ENCODE measurements around the gene ASB18. TPM values are rescaled to one million over a fixed set of nuclear protein-coding genes. Genes with fewer than 3 reads are reported as not detected.

The ASB18 gene
- total and polyA plus RNA-seq, 4 donors: not detected

GRCh38 chr2:236143811-236144210 is 120.4 kb downstream of the ASB18 start:
- Histone ChIP-seq H3K27me3 (ENCODE audit: control insufficient read depth in 4 of 4, insufficient read depth in 4 of 4, low read length in 3 of 4) (no peaks in the 10 kb centered on the region), H3K36me3 (ENCODE audit: control insufficient read depth in 4 of 4, insufficient read depth in 3 of 4, low read depth in 1 of 4, low read length in 3 of 4) (no peaks in the 10 kb centered on the region), H3K9ac (ENCODE audit: low read depth in 1 of 2, low read length in 2 of 2) (no peak overlapping the region), H3K4me1 (ENCODE audit: control insufficient read depth in 4 of 4, insufficient read depth in 4 of 4, low read length in 3 of 4) (no peaks in the 10 kb centered on the region), H3K9me3 (ENCODE audit: control insufficient read depth in 4 of 4, low read length in 3 of 4) (peaks cover 0 to 2% (median 0%) of the 10 kb centered on the region in 4 donors), H3K27ac (ENCODE audit: low read depth in 1 of 2, low read length in 2 of 2) (no peak overlapping the region), H3K4me3 (ENCODE audit: low read depth in 1 of 3, low read length in 3 of 3) (no peak overlapping the region)
- TF ChIP-seq, protein P1, sequence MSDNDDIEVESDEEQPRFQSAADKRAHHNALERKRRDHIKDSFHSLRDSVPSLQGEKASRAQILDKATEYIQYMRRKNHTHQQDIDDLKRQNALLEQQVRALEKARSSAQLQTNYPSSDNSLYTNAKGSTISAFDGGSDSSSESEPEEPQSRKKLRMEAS (IDR thresholded peaks at IDR 0.05): no peak
- TF ChIP-seq GABPA (IDR thresholded peaks at IDR 0.05 in 1 of 2, conservative IDR thresholded peaks at IDR 0.05 in 1 of 2): no peak
- no peak for TF ChIP-seq RAD21 (IDR thresholded peaks at IDR 0.05)
- TF ChIP-seq JUND (IDR thresholded peaks at IDR 0.05): no peak
- TF ChIP-seq YY1 (IDR thresholded peaks at IDR 0.05): no peak
- no peak for TF ChIP-seq NR2F2 (IDR thresholded peaks at IDR 0.05)
- TF ChIP-seq FOXA1 (IDR thresholded peaks at IDR 0.05): no peak
- no peak for TF ChIP-seq HNF4A (conservative IDR thresholded peaks at IDR 0.05)
- TF ChIP-seq, protein P2, sequence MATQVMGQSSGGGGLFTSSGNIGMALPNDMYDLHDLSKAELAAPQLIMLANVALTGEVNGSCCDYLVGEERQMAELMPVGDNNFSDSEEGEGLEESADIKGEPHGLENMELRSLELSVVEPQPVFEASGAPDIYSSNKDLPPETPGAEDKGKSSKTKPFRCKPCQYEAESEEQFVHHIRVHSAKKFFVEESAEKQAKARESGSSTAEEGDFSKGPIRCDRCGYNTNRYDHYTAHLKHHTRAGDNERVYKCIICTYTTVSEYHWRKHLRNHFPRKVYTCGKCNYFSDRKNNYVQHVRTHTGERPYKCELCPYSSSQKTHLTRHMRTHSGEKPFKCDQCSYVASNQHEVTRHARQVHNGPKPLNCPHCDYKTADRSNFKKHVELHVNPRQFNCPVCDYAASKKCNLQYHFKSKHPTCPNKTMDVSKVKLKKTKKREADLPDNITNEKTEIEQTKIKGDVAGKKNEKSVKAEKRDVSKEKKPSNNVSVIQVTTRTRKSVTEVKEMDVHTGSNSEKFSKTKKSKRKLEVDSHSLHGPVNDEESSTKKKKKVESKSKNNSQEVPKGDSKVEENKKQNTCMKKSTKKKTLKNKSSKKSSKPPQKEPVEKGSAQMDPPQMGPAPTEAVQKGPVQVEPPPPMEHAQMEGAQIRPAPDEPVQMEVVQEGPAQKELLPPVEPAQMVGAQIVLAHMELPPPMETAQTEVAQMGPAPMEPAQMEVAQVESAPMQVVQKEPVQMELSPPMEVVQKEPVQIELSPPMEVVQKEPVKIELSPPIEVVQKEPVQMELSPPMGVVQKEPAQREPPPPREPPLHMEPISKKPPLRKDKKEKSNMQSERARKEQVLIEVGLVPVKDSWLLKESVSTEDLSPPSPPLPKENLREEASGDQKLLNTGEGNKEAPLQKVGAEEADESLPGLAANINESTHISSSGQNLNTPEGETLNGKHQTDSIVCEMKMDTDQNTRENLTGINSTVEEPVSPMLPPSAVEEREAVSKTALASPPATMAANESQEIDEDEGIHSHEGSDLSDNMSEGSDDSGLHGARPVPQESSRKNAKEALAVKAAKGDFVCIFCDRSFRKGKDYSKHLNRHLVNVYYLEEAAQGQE (IDR thresholded peaks at IDR 0.05): no peak
- TF ChIP-seq TAF1 (conservative IDR thresholded peaks at IDR 0.05): no peak
- no peak for TF ChIP-seq SP1 (IDR thresholded peaks at IDR 0.05)
- WGBS: 88% methylated on average over 10 of the region's 10 CpGs
- no peak for DNase-seq (ENCODE audit: low spot score)

Small RNA genes lying within 50 kb of the gene (small RNA-seq; reads per million reads assigned to genes)
- gene RF00019 (not detected), gene RNU1-31P (not detected)

Other genes with a start within 250 kb of the ASB18 start
- not detected for gene GBX2, start 96.0 kb downstream of the ASB18 start, total RNA-seq
- gene GBX2, start 96.0 kb downstream of the ASB18 start, polyA plus RNA-seq: not detected